HG02943 (cell line): ENCODE results near the gene ELMOD1.
"Not testable (repeated sequence)": the region's sequence is repeated elsewhere in the genome, so short reads cannot be mapped to it uniquely, and the experiment has no call there.

Experiments
- ATAC-seq: cut with Tn5 transposase; IDR thresholded peaks from one replicate; pipeline ENCODE4 v1.9.1; 2021; ENCODE audit warnings: mild to moderate bottlenecking, low read depth, moderate library complexity; ENCODE audit not compliant: unreplicated experiment

The ELMOD1 gene

GRCh38 chr11:107590460-107591377 is at the start of gene ELMOD1:
ELMOD1 (plus strand) TSS chr11:107591147; CDS start chr11:107618190, 27,043 bp downstream.
- ATAC-seq, result no peak

- no peak for ATAC-seq
Observed at GRCh38 chr11:107545101-107545514, 45.8 kb upstream of the ELMOD1 start.

GRCh38 chr11:107547961-107548360 is 43.0 kb upstream of the ELMOD1 start:
- ATAC-seq, result no peak

- no peak for ATAC-seq
Observed at GRCh38 chr11:107549253-107549953, 41.5 kb upstream of the ELMOD1 start.

- ATAC-seq, result no peak
Observed at GRCh38 chr11:107549954-107550285, 41.0 kb upstream of the ELMOD1 start.

GRCh38 chr11:107550304-107550703 is 40.6 kb upstream of the ELMOD1 start:
- ATAC-seq, result no peak

- no peak for ATAC-seq
Observed at GRCh38 chr11:107561688-107562087, 29.3 kb upstream of the ELMOD1 start.

GRCh38 chr11:107562647-107563208 is 28.2 kb upstream of the ELMOD1 start:
- ATAC-seq, result no peak

- ATAC-seq, result no peak
Observed at GRCh38 chr11:107563702-107564101, 27.2 kb upstream of the ELMOD1 start.

GRCh38 chr11:107564877-107565218 is 26.1 kb upstream of the ELMOD1 start:
- no peak for ATAC-seq

- ATAC-seq, result peak; percentile 74
Observed at GRCh38 chr11:107565219-107565937, 25.6 kb upstream of the ELMOD1 start, which contains the start of gene ALKBH8. ALKBH8 (minus strand) TSS chr11:107565735; CDS start chr11:107560893, 4,842 bp downstream.

GRCh38 chr11:107565955-107566501 is 24.9 kb upstream of the ELMOD1 start:
- ATAC-seq, result peak; percentile 2

GRCh38 chr11:107566569-107566968 is 24.4 kb upstream of the ELMOD1 start:
- no peak for ATAC-seq

GRCh38 chr11:107567739-107568335 is 23.1 kb upstream of the ELMOD1 start:
- no peak for ATAC-seq

- ATAC-seq, result no peak
Observed at GRCh38 chr11:107570015-107570414, 20.9 kb upstream of the ELMOD1 start.

- no peak for ATAC-seq
Observed at GRCh38 chr11:107573438-107573837, 17.5 kb upstream of the ELMOD1 start.

- ATAC-seq, result not testable (repeated sequence)
Observed at GRCh38 chr11:107576497-107577345, 14.2 kb upstream of the ELMOD1 start.

- no peak for ATAC-seq
Observed at GRCh38 chr11:107577346-107577711, 13.6 kb upstream of the ELMOD1 start.

- not testable (repeated sequence) for ATAC-seq
Observed at GRCh38 chr11:107579169-107579568, 11.8 kb upstream of the ELMOD1 start.
